SU-DHL-6 (cell line): ENCODE measurements around the gene KLK10.

Source experiments
- CTCF ChIP-seq: fragments of 200-600 bp; sonication (generic); IDR thresholded peaks from one replicate; pipeline ENCODE4 v1.5.1; 2017; ENCODE audit warnings: antibody characterized with exemption, mild to moderate bottlenecking, low read length, moderate library complexity; ENCODE audit not compliant: insufficient read depth, poor library complexity, severe bottlenecking
- EZH2phosphoT487 ChIP-seq: fragments of 200-600 bp; sonication (generic), shearing (Covaris generic); conservative IDR thresholded peaks from 2 replicates; pipeline ENCODE4 v1.6.1; 2018; ENCODE audit warnings: mild to moderate bottlenecking, antibody characterized with exemption, low read length, moderate library complexity, mixed read lengths

DNA sequence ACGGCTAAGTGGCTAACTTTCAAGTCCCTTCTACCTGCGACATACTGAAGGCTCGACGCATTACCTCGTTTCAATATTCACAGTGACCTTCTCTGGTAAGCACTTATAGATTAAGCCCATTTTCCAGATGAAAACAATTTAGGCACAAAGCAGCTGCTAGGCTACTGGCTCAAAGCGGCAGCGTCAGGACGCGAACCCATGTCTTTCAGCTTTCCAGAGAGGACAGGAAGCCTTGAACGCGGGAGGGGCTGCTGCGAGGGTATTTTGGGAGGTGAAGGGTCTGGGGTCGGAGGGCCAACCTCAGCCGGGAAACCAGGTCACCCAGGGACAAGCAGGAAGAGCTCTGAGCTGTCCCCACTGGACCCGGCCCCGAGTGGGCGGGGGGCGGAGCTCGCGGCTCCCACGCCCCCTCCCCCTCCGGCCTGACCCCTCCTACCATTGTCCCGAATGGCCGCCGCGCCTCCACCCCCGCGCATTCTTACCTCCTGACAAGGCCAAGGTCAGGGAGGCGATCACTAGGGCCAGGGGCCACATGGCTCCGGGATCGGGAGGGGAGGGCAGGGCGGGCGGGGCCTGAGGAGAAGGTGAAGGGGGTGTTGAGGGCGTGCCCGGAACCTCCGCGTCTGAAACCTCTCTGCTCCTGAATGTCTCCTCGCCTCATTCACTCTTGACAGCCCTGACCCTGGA, 45.2 kb upstream of the KLK10 start, which contains the start of gene KLK13:
- TF ChIP-seq CTCF, result no peak
- no peak for TF ChIP-seq EZH2phosphoT487
